ENCODE data around the gene CLSTN2. TPM values are rescaled to one million over a fixed set of nuclear protein-coding genes. Genes with fewer than 3 reads are reported as not detected.
A peak's percentile ranks its signal among the peaks of the same experiment; 100 is the strongest.

Gene CLSTN2
- total and polyA plus RNA-seq, 3 donors from 2014 or later: 3.1 to 5.7 (median 3.8) TPM

GRCh38 chr3:140384028-140384771 lies 449.2 kb downstream of the CLSTN2 start:
- intact Hi-C loops (cut with DNase I; ENCODE audit: low total_unique reads): no loop called here

GRCh38 chr3:140384876-140385275 lies 449.9 kb downstream of the CLSTN2 start:
- Histone ChIP-seq H3K4me1 (peaks cover 32% of the 10 kb centered on the region), H3K36me3 (ENCODE audit: low read depth, missing control alignments) (no peaks in the 10 kb centered on the region), H3K4me3 (no peak overlapping the region), H3K27ac (peak overlapping the region; percentile 44 to 51), H3K9me3 (no peaks in the 10 kb centered on the region), H3K27me3 (no peaks in the 10 kb centered on the region)
- DNase-seq: no peak
- WGBS, 2 donors: 63 to 85% methylated on average over 1 of the region's 1 CpG
- intact Hi-C loops (cut with DNase I; ENCODE audit: low total_unique reads): no loop called here
- no peak for TF ChIP-seq POLR2A (IDR thresholded peaks at IDR 0.05)
- no peak for TF ChIP-seq CTCF (IDR thresholded peaks at IDR 0.05)

More at GRCh38 chr3:140384028-140384771, 449.2 kb downstream of the CLSTN2 start:
- Histone ChIP-seq H3K36me3 (ENCODE audit: low read depth, missing control alignments) (no peaks in the 10 kb centered on the region), H3K4me3 (no peak overlapping the region), H3K27me3 (no peaks in the 10 kb centered on the region), H3K9me3 (no peaks in the 10 kb centered on the region), H3K4me1 (peaks cover 32% of the 10 kb centered on the region), H3K27ac (peak overlapping the region in 1 of 2 donors; percentile 44)
- TF ChIP-seq POLR2A (IDR thresholded peaks at IDR 0.05) (no peak), CTCF (IDR thresholded peaks at IDR 0.05) (no peak)
- 43 to 51% methylated on average over 8 of the region's 8 CpGs for WGBS, 2 donors
- DNase-seq: peak; percentile 45

GRCh38 chr3:140386357-140387100 lies 451.5 kb downstream of the CLSTN2 start:
- Histone ChIP-seq H3K4me3 (no peak overlapping the region), H3K4me1 (peaks cover 32% of the 10 kb centered on the region), H3K36me3 (ENCODE audit: low read depth, missing control alignments) (no peaks in the 10 kb centered on the region), H3K27ac (peak overlapping the region; percentile 63 to 73), H3K9me3 (no peaks in the 10 kb centered on the region), H3K27me3 (no peaks in the 10 kb centered on the region)
- WGBS, 2 donors: 32 to 50% methylated on average over 6 of the region's 6 CpGs
- TF ChIP-seq POLR2A (IDR thresholded peaks at IDR 0.05) (no peak), CTCF (IDR thresholded peaks at IDR 0.05) (no peak)
- intact Hi-C loops (cut with DNase I; ENCODE audit: low total_unique reads): no loop called here
- DNase-seq: peak; percentile 89

- WGBS, 2 donors: 36 to 54% methylated on average over 2 of the region's 2 CpGs
- Histone ChIP-seq H3K27ac (peak overlapping the region; percentile 63 to 73), H3K4me1 (peaks cover 32% of the 10 kb centered on the region), H3K4me3 (no peak overlapping the region), H3K9me3 (no peaks in the 10 kb centered on the region), H3K27me3 (no peaks in the 10 kb centered on the region), H3K36me3 (ENCODE audit: low read depth, missing control alignments) (no peaks in the 10 kb centered on the region)
- no peak for TF ChIP-seq POLR2A (IDR thresholded peaks at IDR 0.05)
- TF ChIP-seq CTCF (IDR thresholded peaks at IDR 0.05): no peak
- intact Hi-C loops (cut with DNase I; ENCODE audit: low total_unique reads): no loop called here
- no peak for DNase-seq
These were observed 452.3 kb downstream of the CLSTN2 start for GRCh38 chr3:140387244-140387643.
